GM23338 (cell line): Measurements from ENCODE around the gene OR6V1. TPM values are rescaled to one million over a fixed set of nuclear protein-coding genes. Genes with fewer than 3 reads are reported as not detected.

ENCODE experiments used
- ATAC-seq: fragments of 200-7000 bp; cut with Tn5 transposase; 3 replicates; pipeline ENCODE4 v1.9.1; 2020
- DNase-seq: peaks from one replicate; pipeline ENCODE4 v3.0.0-alpha.2; 2015; ENCODE audit warnings: low spot score
- H2AFZ ChIP-seq: fragments of 200-600 bp; sonication (generic); 2 replicates; pipeline ENCODE4 v1.8.0; 2016; ENCODE audit warnings: antibody characterized with exemption, mild to moderate bottlenecking, moderate library complexity
- H3F3A ChIP-seq: fragments of 200-600 bp; sonication (generic); replicated peaks from 2 replicates; pipeline ENCODE4 v1.8.0; 2017; ENCODE audit warnings: antibody characterized with exemption, mixed run types, low read depth
- H3K27ac ChIP-seq: fragments of 200-600 bp; sonication (generic); 2 replicates; pipeline ENCODE4 v1.6.1; 2016; ENCODE audit warnings: low read depth
- H3K27me3 ChIP-seq: fragments of 200-600 bp; sonication (generic); 2 replicates; pipeline ENCODE4 v1.8.0; 2016; ENCODE audit warnings: mild to moderate bottlenecking, mixed run types, moderate library complexity; ENCODE audit not compliant: insufficient read depth
- H3K36me3 ChIP-seq: fragments of 200-600 bp; sonication (generic); 2 replicates; pipeline ENCODE4 v1.8.0; 2016; ENCODE audit warnings: mild to moderate bottlenecking; ENCODE audit not compliant: insufficient read depth
- H3K4me1 ChIP-seq: fragments of 200-600 bp; sonication (generic); 2 replicates; pipeline ENCODE4 v1.8.0; 2016; ENCODE audit warnings: mild to moderate bottlenecking, moderate library complexity; ENCODE audit not compliant: insufficient read depth
- H3K4me2 ChIP-seq: fragments of 200-600 bp; sonication (generic); 2 replicates; pipeline ENCODE4 v1.7.1; 2017; ENCODE audit warnings: mixed run types
- H3K4me3 ChIP-seq: fragments of 200-600 bp; sonication (generic); 2 replicates; pipeline ENCODE4 v1.6.1; 2016; ENCODE audit warnings: mixed run types
- H3K79me2 ChIP-seq: fragments of 200-600 bp; sonication (generic); replicated peaks from 2 replicates; pipeline ENCODE4 v1.8.0; 2017; ENCODE audit warnings: mild to moderate bottlenecking; ENCODE audit not compliant: insufficient read depth
- H3K9me2 ChIP-seq: fragments of 200-600 bp; sonication (generic); 2 replicates; pipeline ENCODE4 v1.8.0; 2017; ENCODE audit not compliant: insufficient read depth
- H4K20me1 ChIP-seq: fragments of 200-600 bp; sonication (generic); replicated peaks from 2 replicates; pipeline ENCODE4 v1.8.0; 2017; ENCODE audit warnings: mild to moderate bottlenecking; ENCODE audit not compliant: insufficient read depth
- H3K27ac Mint-ChIP-seq: 2 replicates; pipeline ENCODE4 v1.8.0; 2020; ENCODE audit warnings: inconsistent platforms, mild to moderate bottlenecking, moderate library complexity, mixed read lengths
- H3K27me3 Mint-ChIP-seq: 3 replicates; pipeline ENCODE4 v1.8.0; 2022; ENCODE audit warnings: low read depth, mild to moderate bottlenecking, moderate library complexity, mixed read lengths, inconsistent platforms; ENCODE audit not compliant: insufficient read depth, poor library complexity
- H3K36me3 Mint-ChIP-seq: 3 replicates; pipeline ENCODE4 v1.8.0; 2021; ENCODE audit warnings: low read depth, mild to moderate bottlenecking, inconsistent platforms, moderate library complexity, mixed read lengths
- H3K4me1 Mint-ChIP-seq: 3 replicates; pipeline ENCODE4 v1.8.0; 2020; ENCODE audit warnings: mild to moderate bottlenecking, inconsistent platforms, mixed read lengths
- H3K4me3 Mint-ChIP-seq: 3 replicates; pipeline ENCODE4 v1.8.0; 2021; ENCODE audit warnings: moderate library complexity, mild to moderate bottlenecking, inconsistent platforms, mixed read lengths
- H3K9me3 Mint-ChIP-seq: 3 replicates; pipeline ENCODE4 v1.8.0; 2020; ENCODE audit warnings: moderate library complexity, mild to moderate bottlenecking, inconsistent platforms, mixed read lengths
- CREB1 ChIP-seq: fragments of 250-450 bp; sonication (Bioruptor Pico); IDR thresholded peaks from 2 replicates; pipeline ENCODE4 v1.5.0; 2020; ENCODE audit warnings: low read depth, mild to moderate bottlenecking, moderate library complexity
- EZH2 ChIP-seq: fragments of 200-600 bp; sonication (generic); IDR thresholded peaks from one replicate; pipeline ENCODE4 v1.8.0; 2017; ENCODE audit warnings: antibody characterized with exemption, mild to moderate bottlenecking, low read depth; ENCODE audit not compliant: unreplicated experiment
- EZH2phosphoT487 ChIP-seq: fragments of 200-600 bp; sonication (generic); IDR thresholded peaks from one replicate; pipeline ENCODE4 v1.8.1; 2018; ENCODE audit warnings: antibody characterized with exemption; ENCODE audit not compliant: unreplicated experiment
- JUNB ChIP-seq: IDR thresholded peaks from one replicate; pipeline ENCODE4 v1.6.1; 2016; ENCODE audit warnings: antibody characterized with exemption; ENCODE audit not compliant: unreplicated experiment
- NANOG ChIP-seq: IDR thresholded peaks from 2 replicates; pipeline ENCODE4 v1.6.1; 2016; ENCODE audit warnings: antibody characterized with exemption, borderline replicate concordance
- POLR2AphosphoS5 ChIP-seq: IDR thresholded peaks from 2 replicates; pipeline ENCODE4 v1.6.1; 2016; ENCODE audit warnings: antibody characterized with exemption, low read depth
- STAT1 ChIP-seq: IDR thresholded peaks from one replicate; pipeline ENCODE4 v1.6.1; 2016; ENCODE audit warnings: antibody characterized with exemption; ENCODE audit not compliant: unreplicated experiment
- ZNF114 ChIP-seq: fragments of 250-450 bp; sonication (Bioruptor Pico); IDR thresholded peaks from 2 replicates; pipeline ENCODE4 v1.5.0; 2020; ENCODE audit warnings: mild to moderate bottlenecking, moderate library complexity
- ZNF331 ChIP-seq: fragments of 250-450 bp; sonication (Bioruptor Pico); IDR thresholded peaks from 2 replicates; pipeline ENCODE4 v1.5.0; 2020; ENCODE audit warnings: low read depth, mild to moderate bottlenecking, moderate library complexity
- ZNF462 ChIP-seq: fragments of 250-450 bp; sonication (Bioruptor Pico); IDR thresholded peaks from 2 replicates; pipeline ENCODE4 v1.5.0; 2020; ENCODE audit warnings: mild to moderate bottlenecking, moderate library complexity
- polyA plus RNA-seq: library from polyadenylated mRNA; unstranded; fragments of >200 nt; fragmentation: Nextera tagmentation; extraction: Ambion mirVana; gene quantifications from 2 replicates; pipeline ENCODE4 v1.2.1, GENCODE V29; 2016
- total RNA-seq: library from RNA; depleted of rRNA; stranded (reverse); fragments of >200 nt; shearing (Covaris generic); gene quantifications from 2 replicates; pipeline ENCODE4 v1.2.3, GENCODE V29; 2014
- TF ChIP-seq, protein P1 (sequence below): IDR thresholded peaks from 2 replicates; pipeline ENCODE4 v1.6.1; 2016; ENCODE audit warnings: antibody characterized with exemption
- TF ChIP-seq, protein P2 (sequence below), 2 experiments: fragments of 200-600 bp in 1 of 2; sonication (generic) in 1 of 2; conservative IDR thresholded peaks; 2 replicates each; pipeline versions ENCODE4 v1.5.1 to v1.6.1; 2016 to 2017; ENCODE audit warnings: antibody characterized with exemption in 2 of 2, low read depth in 2 of 2, mild to moderate bottlenecking in 2 of 2, moderate library complexity in 1 of 2
- TF ChIP-seq, protein P3 (sequence below): IDR thresholded peaks from one replicate; pipeline ENCODE4 v1.6.1; 2018; ENCODE audit warnings: antibody characterized with exemption; ENCODE audit not compliant: unreplicated experiment

Gene OR6V1
- total and polyA plus RNA-seq, 2 experiments from 2014 or later: not detected

- no peak overlapping the region for H3K4me3 ChIP-seq
- no peak overlapping the region for H3K4me2 ChIP-seq
- H2AFZ ChIP-seq: no peak overlapping the region
- no peaks in the 10 kb centered on the region for H3F3A ChIP-seq
- H3K36me3 Mint-ChIP-seq: no peaks in the 10 kb centered on the region
- H3K27me3 ChIP-seq: no peaks in the 10 kb centered on the region
- H3K9me3 Mint-ChIP-seq: peaks cover 8% of the 10 kb centered on the region; the same call in 2 of the 3 replicates
- no peak overlapping the region for H3K27ac ChIP-seq
- H3K27ac Mint-ChIP-seq: no peak overlapping the region
- no peaks in the 10 kb centered on the region for H3K4me1 ChIP-seq
- H3K4me1 Mint-ChIP-seq: peaks cover 2% of the 10 kb centered on the region; the same call in 2 of the 3 replicates
- H3K4me3 Mint-ChIP-seq: no peak overlapping the region
- ATAC-seq: no peak
- no peaks in the 10 kb centered on the region for H3K79me2 ChIP-seq
- TF ChIP-seq STAT1 (no peak), ZNF114 (CRISPR knock-in tag) (no peak), EZH2 (no peak), JUNB (no peak), ZNF462 (CRISPR knock-in tag) (no peak), ZNF331 (CRISPR knock-in tag) (no peak), POLR2AphosphoS5 (no peak), NANOG (no peak), EZH2phosphoT487 (no peak), CREB1 (CRISPR knock-in tag) (no peak)
- TF ChIP-seq, protein P1, sequence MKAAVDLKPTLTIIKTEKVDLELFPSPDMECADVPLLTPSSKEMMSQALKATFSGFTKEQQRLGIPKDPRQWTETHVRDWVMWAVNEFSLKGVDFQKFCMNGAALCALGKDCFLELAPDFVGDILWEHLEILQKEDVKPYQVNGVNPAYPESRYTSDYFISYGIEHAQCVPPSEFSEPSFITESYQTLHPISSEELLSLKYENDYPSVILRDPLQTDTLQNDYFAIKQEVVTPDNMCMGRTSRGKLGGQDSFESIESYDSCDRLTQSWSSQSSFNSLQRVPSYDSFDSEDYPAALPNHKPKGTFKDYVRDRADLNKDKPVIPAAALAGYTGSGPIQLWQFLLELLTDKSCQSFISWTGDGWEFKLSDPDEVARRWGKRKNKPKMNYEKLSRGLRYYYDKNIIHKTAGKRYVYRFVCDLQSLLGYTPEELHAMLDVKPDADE: no peak
- TF ChIP-seq, protein P2, sequence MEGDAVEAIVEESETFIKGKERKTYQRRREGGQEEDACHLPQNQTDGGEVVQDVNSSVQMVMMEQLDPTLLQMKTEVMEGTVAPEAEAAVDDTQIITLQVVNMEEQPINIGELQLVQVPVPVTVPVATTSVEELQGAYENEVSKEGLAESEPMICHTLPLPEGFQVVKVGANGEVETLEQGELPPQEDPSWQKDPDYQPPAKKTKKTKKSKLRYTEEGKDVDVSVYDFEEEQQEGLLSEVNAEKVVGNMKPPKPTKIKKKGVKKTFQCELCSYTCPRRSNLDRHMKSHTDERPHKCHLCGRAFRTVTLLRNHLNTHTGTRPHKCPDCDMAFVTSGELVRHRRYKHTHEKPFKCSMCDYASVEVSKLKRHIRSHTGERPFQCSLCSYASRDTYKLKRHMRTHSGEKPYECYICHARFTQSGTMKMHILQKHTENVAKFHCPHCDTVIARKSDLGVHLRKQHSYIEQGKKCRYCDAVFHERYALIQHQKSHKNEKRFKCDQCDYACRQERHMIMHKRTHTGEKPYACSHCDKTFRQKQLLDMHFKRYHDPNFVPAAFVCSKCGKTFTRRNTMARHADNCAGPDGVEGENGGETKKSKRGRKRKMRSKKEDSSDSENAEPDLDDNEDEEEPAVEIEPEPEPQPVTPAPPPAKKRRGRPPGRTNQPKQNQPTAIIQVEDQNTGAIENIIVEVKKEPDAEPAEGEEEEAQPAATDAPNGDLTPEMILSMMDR (conservative IDR thresholded peaks at IDR 0.05; ENCODE audit: low read depth in 2 of 2): no peak
- TF ChIP-seq, protein P3, sequence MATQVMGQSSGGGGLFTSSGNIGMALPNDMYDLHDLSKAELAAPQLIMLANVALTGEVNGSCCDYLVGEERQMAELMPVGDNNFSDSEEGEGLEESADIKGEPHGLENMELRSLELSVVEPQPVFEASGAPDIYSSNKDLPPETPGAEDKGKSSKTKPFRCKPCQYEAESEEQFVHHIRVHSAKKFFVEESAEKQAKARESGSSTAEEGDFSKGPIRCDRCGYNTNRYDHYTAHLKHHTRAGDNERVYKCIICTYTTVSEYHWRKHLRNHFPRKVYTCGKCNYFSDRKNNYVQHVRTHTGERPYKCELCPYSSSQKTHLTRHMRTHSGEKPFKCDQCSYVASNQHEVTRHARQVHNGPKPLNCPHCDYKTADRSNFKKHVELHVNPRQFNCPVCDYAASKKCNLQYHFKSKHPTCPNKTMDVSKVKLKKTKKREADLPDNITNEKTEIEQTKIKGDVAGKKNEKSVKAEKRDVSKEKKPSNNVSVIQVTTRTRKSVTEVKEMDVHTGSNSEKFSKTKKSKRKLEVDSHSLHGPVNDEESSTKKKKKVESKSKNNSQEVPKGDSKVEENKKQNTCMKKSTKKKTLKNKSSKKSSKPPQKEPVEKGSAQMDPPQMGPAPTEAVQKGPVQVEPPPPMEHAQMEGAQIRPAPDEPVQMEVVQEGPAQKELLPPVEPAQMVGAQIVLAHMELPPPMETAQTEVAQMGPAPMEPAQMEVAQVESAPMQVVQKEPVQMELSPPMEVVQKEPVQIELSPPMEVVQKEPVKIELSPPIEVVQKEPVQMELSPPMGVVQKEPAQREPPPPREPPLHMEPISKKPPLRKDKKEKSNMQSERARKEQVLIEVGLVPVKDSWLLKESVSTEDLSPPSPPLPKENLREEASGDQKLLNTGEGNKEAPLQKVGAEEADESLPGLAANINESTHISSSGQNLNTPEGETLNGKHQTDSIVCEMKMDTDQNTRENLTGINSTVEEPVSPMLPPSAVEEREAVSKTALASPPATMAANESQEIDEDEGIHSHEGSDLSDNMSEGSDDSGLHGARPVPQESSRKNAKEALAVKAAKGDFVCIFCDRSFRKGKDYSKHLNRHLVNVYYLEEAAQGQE: no peak
- no peak for DNase-seq
- H4K20me1 ChIP-seq: no peaks in the 10 kb centered on the region
- H3K36me3 ChIP-seq: no peaks in the 10 kb centered on the region
- peaks cover 3% of the 10 kb centered on the region for H3K27me3 Mint-ChIP-seq
- H3K9me2 ChIP-seq: no peaks in the 10 kb centered on the region
Observed at GRCh38 chr7:143005632-143006260, 46.4 kb upstream of the OR6V1 start.
